Measurements from ENCODE around the gene DAPK2. TPM values are rescaled to one million over a fixed set of nuclear protein-coding genes. Genes with fewer than 3 reads are reported as not detected.
A peak's percentile ranks its signal among the peaks of the same experiment; 100 is the strongest.

DAPK2 gene
- total and polyA plus RNA-seq, 2 of the 13 experiments (the other 11 are each of a cell fraction or from before 2014, with no cell fraction given), result 0.33 to 0.63 TPM

DNA sequence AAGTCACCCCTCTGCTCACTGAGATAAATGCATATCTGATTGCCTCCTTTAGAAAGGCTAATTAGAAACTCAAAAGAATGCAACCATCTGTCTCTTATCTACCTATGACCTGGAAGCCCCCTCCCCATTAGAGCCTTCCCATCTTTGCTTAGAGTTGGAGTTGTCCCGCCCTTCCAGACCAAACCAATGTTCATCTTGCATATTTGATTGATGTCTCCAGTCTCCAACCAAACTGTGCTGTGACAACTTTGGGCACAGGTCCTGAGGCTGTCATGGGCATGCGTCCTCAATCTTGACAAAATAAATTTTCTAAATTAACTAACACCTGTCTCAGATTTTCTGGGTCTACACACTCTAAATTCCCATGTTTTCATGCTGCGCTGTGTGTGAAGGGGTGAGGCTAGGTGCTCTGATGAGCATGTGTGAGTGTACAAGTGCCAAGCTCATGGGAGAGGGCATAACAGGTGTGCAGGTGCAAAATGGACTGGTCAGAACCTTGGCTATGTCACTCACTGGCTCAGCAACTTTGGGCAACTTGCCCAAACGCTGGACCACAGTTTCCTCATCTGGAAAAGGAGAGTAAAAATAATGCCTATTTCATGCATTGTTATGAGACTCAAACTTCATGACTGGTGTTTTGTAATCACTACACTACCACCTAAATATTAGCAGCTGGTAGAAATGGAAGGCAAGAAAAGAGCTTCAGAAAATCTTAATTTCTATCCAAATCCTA is 7.2 kb downstream of the DAPK2 start:
- no peak overlapping the region for H2AFZ ChIP-seq (ENCODE audit: low read length)
- BruUV-seq (replicated peaks), result no TSS peak
- H3K4me3 ChIP-seq (replicated peaks in 1 of 3; ENCODE audit: insufficient read depth in 1 of 3, low read depth in 2 of 3, low read length in 3 of 3), result no peak overlapping the region
- H3K9me3 ChIP-seq (ENCODE audit: low read length), result no peaks in the 10 kb centered on the region
- H3K27me3 ChIP-seq (ENCODE audit: control insufficient read depth in 1 of 2, insufficient read depth in 2 of 2, low read length in 2 of 2), result peaks cover 0 to 5% of the 10 kb centered on the region in 2 experiments; a peak in 2 of 5 replicates
- H3K27ac ChIP-seq (ENCODE audit: extremely low read length, insufficient read depth, low read length), result no peak overlapping the region
- H3K79me2 ChIP-seq (ENCODE audit: insufficient read depth, low read length), result no peaks in the 10 kb centered on the region
- DNase-seq (ENCODE audit: low spot score) (no peak), ATAC-seq (no peak), FAIRE-seq (no peak)
- no peak overlapping the region for H3K4me2 ChIP-seq (ENCODE audit: low read depth, low read length)
- WGBS (ENCODE audit: low lambda C conversion rate), result 48% methylated on average over 4 of the region's 4 CpGs
- ChIA-PET CTCF (ENCODE audit: low intra/inter-chr PET ratio, low total read pairs) (no interaction called here), POLR2A (no interaction called here)
- TF ChIP-seq DNMT1 (CRISPR knock-in tag; IDR thresholded peaks at IDR 0.05) (no peak), HCFC1 (IDR thresholded peaks at IDR 0.05; ENCODE audit: low read depth, low read length) (no peak), NFYB (CRISPR knock-in tag; IDR thresholded peaks at IDR 0.05) (0 out of 2 replicates have a peak, but pooled peaks have one; percentile 26), PHF21A (CRISPR knock-in tag; IDR thresholded peaks at IDR 0.05) (no peak)
- in situ Hi-C loops (cut with HindIII; ENCODE audit: extremely low pct_ligation_motif_present, low pct_unique_long_range_greater_than_20kb) (no loop called here), intact Hi-C loops (cut with micrococcal nuclease; ENCODE audit: unreplicated experiment) (no loop called here)
- no peaks in the 10 kb centered on the region for H4K20me1 ChIP-seq (ENCODE audit: insufficient read depth, low read length)
- H3K9ac ChIP-seq (ENCODE audit: insufficient read depth, low read depth, low read length), result no peak overlapping the region
- H3K36me3 ChIP-seq (replicated peaks in 1 of 2; ENCODE audit: control insufficient read depth in 1 of 2, insufficient read depth in 2 of 2, low read length in 2 of 2), result no peaks in the 10 kb centered on the region
- no peaks in the 10 kb centered on the region for H3K4me1 ChIP-seq (ENCODE audit: insufficient read depth, low read length)

DNA sequence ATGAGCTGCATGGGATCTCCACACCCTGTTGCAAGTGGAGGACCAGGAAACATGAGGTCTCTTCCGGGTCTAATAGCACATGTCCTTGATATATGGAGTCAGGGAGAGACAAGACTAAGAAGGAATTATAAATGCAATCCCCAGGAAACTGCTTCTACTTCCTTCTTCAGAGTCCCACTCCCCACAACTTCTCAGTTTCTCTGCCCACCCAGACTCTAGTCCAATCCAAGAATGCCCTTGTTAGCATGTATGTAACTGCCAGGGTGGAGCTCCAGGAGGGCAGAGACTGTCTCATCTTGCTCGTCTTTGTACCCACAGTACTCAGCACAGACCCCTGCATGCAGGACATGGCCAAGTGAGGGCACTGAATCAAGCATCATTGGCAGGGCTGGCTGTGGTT is 8.3 kb downstream of the DAPK2 start:
- WGBS (ENCODE audit: low lambda C conversion rate), result 0% methylated on average over 2 of the region's 2 CpGs
- POLR2A ChIA-PET, result no interaction called here
- in situ Hi-C loops (cut with HindIII; ENCODE audit: extremely low pct_ligation_motif_present, low pct_unique_long_range_greater_than_20kb), result no loop called here

More for the DNA sequence above, 8.3 kb downstream of the DAPK2 start:
- H3K27ac ChIP-seq (ENCODE audit: extremely low read length, insufficient read depth, low read length), result no peak overlapping the region
- FAIRE-seq (no peak), DNase-seq (ENCODE audit: low spot score) (no peak), ATAC-seq (no peak)
- no peak overlapping the region for H3K4me3 ChIP-seq (replicated peaks in 1 of 3; ENCODE audit: insufficient read depth in 1 of 3, low read depth in 2 of 3, low read length in 3 of 3)
- no peaks in the 10 kb centered on the region for H3K9me3 ChIP-seq (ENCODE audit: low read length)
- no peak overlapping the region for H3K9ac ChIP-seq (ENCODE audit: insufficient read depth, low read depth, low read length)
- H2AFZ ChIP-seq (ENCODE audit: low read length), result no peak overlapping the region
- no peaks in the 10 kb centered on the region for H3K36me3 ChIP-seq (replicated peaks in 1 of 2; ENCODE audit: control insufficient read depth in 1 of 2, insufficient read depth in 2 of 2, low read length in 2 of 2)
- no peak overlapping the region for H3K4me2 ChIP-seq (ENCODE audit: low read depth, low read length)
- H3K4me1 ChIP-seq (ENCODE audit: insufficient read depth, low read length), result no peaks in the 10 kb centered on the region
- no peaks in the 10 kb centered on the region for H3K27me3 ChIP-seq (ENCODE audit: control insufficient read depth in 1 of 2, insufficient read depth in 2 of 2, low read length in 2 of 2)
- BruUV-seq (replicated peaks), result no TSS peak
- no peaks in the 10 kb centered on the region for H4K20me1 ChIP-seq (ENCODE audit: insufficient read depth, low read length)
- CTCF ChIA-PET (ENCODE audit: low intra/inter-chr PET ratio, low total read pairs), result no interaction called here
- H3K79me2 ChIP-seq (ENCODE audit: insufficient read depth, low read length), result no peaks in the 10 kb centered on the region
- TF ChIP-seq HNRNPLL (IDR thresholded peaks at IDR 0.05; ENCODE audit: low read depth, low read length, poor library complexity, severe bottlenecking) (no peak), ZNF790 (CRISPR knock-in tag; IDR thresholded peaks at IDR 0.05; ENCODE audit: borderline replicate concordance) (no peak), NR2F6 (IDR thresholded peaks at IDR 0.05) (no peak), NR2F6 (CRISPR knock-in tag; IDR thresholded peaks at IDR 0.05) (no peak), POLR2AphosphoS5 (IDR thresholded peaks at IDR 0.05; ENCODE audit: low read depth, low read length) (no peak)
- TF ChIP-seq, protein P1, sequence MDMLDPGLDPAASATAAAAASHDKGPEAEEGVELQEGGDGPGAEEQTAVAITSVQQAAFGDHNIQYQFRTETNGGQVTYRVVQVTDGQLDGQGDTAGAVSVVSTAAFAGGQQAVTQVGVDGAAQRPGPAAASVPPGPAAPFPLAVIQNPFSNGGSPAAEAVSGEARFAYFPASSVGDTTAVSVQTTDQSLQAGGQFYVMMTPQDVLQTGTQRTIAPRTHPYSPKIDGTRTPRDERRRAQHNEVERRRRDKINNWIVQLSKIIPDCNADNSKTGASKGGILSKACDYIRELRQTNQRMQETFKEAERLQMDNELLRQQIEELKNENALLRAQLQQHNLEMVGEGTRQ (IDR thresholded peaks at IDR 0.05; ENCODE audit: low read depth, low read length), result no peak
- TF ChIP-seq, protein P1 (CRISPR knock-in tag; IDR thresholded peaks at IDR 0.05; ENCODE audit: borderline replicate concordance), result no peak
- intact Hi-C loops (cut with micrococcal nuclease; ENCODE audit: unreplicated experiment), result no loop called here

Measured in HepG2 (cell line).